Effector memory CD4-positive, alpha-beta T cell (primary cell): ENCODE measurements around the gene PCBP3.

Source experiments
- DNase-seq, 3 donors: peaks; one replicate each; pipeline ENCODE4 v3.0.0-alpha.2; 2020
- H3K27ac ChIP-seq: 2 replicates; pipeline ENCODE4 v1.7.0; 2013; ENCODE audit warnings: mild to moderate bottlenecking, low read length, moderate library complexity; ENCODE audit not compliant: insufficient read depth, poor library complexity, severe bottlenecking
- H3K27me3 ChIP-seq: replicated peaks from 2 replicates; pipeline ENCODE4 v1.7.0; 2013; ENCODE audit warnings: mild to moderate bottlenecking, low read length; ENCODE audit not compliant: insufficient read depth, control insufficient read depth, poor library complexity, severe bottlenecking
- H3K36me3 ChIP-seq: 2 replicates; pipeline ENCODE4 v1.7.0; 2013; ENCODE audit warnings: mild to moderate bottlenecking, low read length, moderate library complexity; ENCODE audit not compliant: control insufficient read depth, insufficient read depth
- H3K4me1 ChIP-seq: 2 replicates; pipeline ENCODE4 v1.7.0; 2013; ENCODE audit warnings: low read length, mild to moderate bottlenecking; ENCODE audit not compliant: control insufficient read depth, insufficient read depth, poor library complexity, severe bottlenecking
- H3K4me3 ChIP-seq: 2 replicates; pipeline ENCODE4 v1.7.0; 2013; ENCODE audit warnings: low read length, low read depth, mild to moderate bottlenecking; ENCODE audit not compliant: insufficient read depth, poor library complexity, severe bottlenecking
- H3K9me3 ChIP-seq: 2 replicates; pipeline ENCODE4 v1.7.0; 2013; ENCODE audit warnings: mild to moderate bottlenecking, low read length, moderate library complexity; ENCODE audit not compliant: control insufficient read depth

PCBP3 gene

GRCh38 chr21:45855248-45855811 lies 211.8 kb downstream of the PCBP3 start:
- no peak for DNase-seq
- H3K36me3 ChIP-seq, result no peaks in the 10 kb centered on the region
- no peak overlapping the region for H3K27ac ChIP-seq
- no peaks in the 10 kb centered on the region for H3K4me1 ChIP-seq
- H3K27me3 ChIP-seq, result no peaks in the 10 kb centered on the region
- no peak overlapping the region for H3K4me3 ChIP-seq
- no peaks in the 10 kb centered on the region for H3K9me3 ChIP-seq

GRCh38 chr21:45856442-45856841 lies 212.9 kb downstream of the PCBP3 start:
- Histone ChIP-seq H3K4me1 (no peaks in the 10 kb centered on the region), H3K36me3 (no peaks in the 10 kb centered on the region), H3K9me3 (no peaks in the 10 kb centered on the region), H3K27me3 (no peaks in the 10 kb centered on the region), H3K27ac (no peak overlapping the region), H3K4me3 (no peak overlapping the region)
- DNase-seq, result no peak

- Histone ChIP-seq H3K4me3 (no peak overlapping the region), H3K36me3 (no peaks in the 10 kb centered on the region), H3K27ac (no peak overlapping the region), H3K4me1 (no peaks in the 10 kb centered on the region), H3K27me3 (no peaks in the 10 kb centered on the region), H3K9me3 (no peaks in the 10 kb centered on the region)
- DNase-seq, result no peak
Observed at GRCh38 chr21:45856906-45857305, 213.4 kb downstream of the PCBP3 start.

GRCh38 chr21:45857761-45858160 lies 214.2 kb downstream of the PCBP3 start:
- Histone ChIP-seq H3K9me3 (no peaks in the 10 kb centered on the region), H3K27me3 (no peaks in the 10 kb centered on the region), H3K36me3 (no peaks in the 10 kb centered on the region), H3K4me1 (no peaks in the 10 kb centered on the region), H3K27ac (no peak overlapping the region), H3K4me3 (no peak overlapping the region)
- no peak for DNase-seq

GRCh38 chr21:45858180-45858579 lies 214.7 kb downstream of the PCBP3 start:
- Histone ChIP-seq H3K27me3 (no peaks in the 10 kb centered on the region), H3K27ac (no peak overlapping the region), H3K36me3 (no peaks in the 10 kb centered on the region), H3K4me3 (no peak overlapping the region), H3K4me1 (no peaks in the 10 kb centered on the region), H3K9me3 (no peaks in the 10 kb centered on the region)
- DNase-seq, result no peak

- no peak for DNase-seq
- Histone ChIP-seq H3K9me3 (no peaks in the 10 kb centered on the region), H3K27ac (no peak overlapping the region), H3K4me3 (no peak overlapping the region), H3K4me1 (no peaks in the 10 kb centered on the region), H3K36me3 (no peaks in the 10 kb centered on the region), H3K27me3 (no peaks in the 10 kb centered on the region)
Observed at GRCh38 chr21:45859041-45859761, 215.7 kb downstream of the PCBP3 start.

- Histone ChIP-seq H3K4me3 (no peak overlapping the region), H3K27ac (no peak overlapping the region), H3K36me3 (no peaks in the 10 kb centered on the region), H3K9me3 (no peaks in the 10 kb centered on the region), H3K4me1 (no peaks in the 10 kb centered on the region), H3K27me3 (no peaks in the 10 kb centered on the region)
- no peak for DNase-seq
Observed at GRCh38 chr21:45859762-45860357, 216.3 kb downstream of the PCBP3 start.

- H3K27me3 ChIP-seq, result no peaks in the 10 kb centered on the region
- H3K4me3 ChIP-seq, result no peak overlapping the region
Observed at GRCh38 chr21:45860493-45861155, 217.1 kb downstream of the PCBP3 start.

GRCh38 chr21:45861156-45861870 lies 217.8 kb downstream of the PCBP3 start:
- Histone ChIP-seq H3K4me1 (no peaks in the 10 kb centered on the region), H3K27me3 (no peaks in the 10 kb centered on the region), H3K36me3 (no peaks in the 10 kb centered on the region), H3K9me3 (no peaks in the 10 kb centered on the region), H3K4me3 (no peak overlapping the region), H3K27ac (no peak overlapping the region)
- DNase-seq, result no peak

More at GRCh38 chr21:45860493-45861155, 217.1 kb downstream of the PCBP3 start:
- no peak for DNase-seq
- Histone ChIP-seq H3K27ac (no peak overlapping the region), H3K4me1 (no peaks in the 10 kb centered on the region), H3K36me3 (no peaks in the 10 kb centered on the region), H3K9me3 (no peaks in the 10 kb centered on the region)
